HL-60 (cell line): Measurements from ENCODE around the gene COL23A1.

Experiments used
- CTCF ChIP-seq: IDR thresholded peaks from one replicate; pipeline ENCODE4 v1.5.1; 2011; ENCODE audit warnings: low read length, control low read depth, inconsistent platforms; ENCODE audit not compliant: insufficient read depth
- GABPA ChIP-seq: IDR thresholded peaks from 2 replicates; pipeline ENCODE4 v1.6.1; 2012; ENCODE audit warnings: low read depth
- POLR2AphosphoS5 ChIP-seq: IDR thresholded peaks from 2 replicates; pipeline ENCODE4 v1.6.1; 2012; ENCODE audit warnings: low read depth
- SPI1 ChIP-seq: IDR thresholded peaks from 2 replicates; pipeline ENCODE4 v1.6.1; 2012; ENCODE audit warnings: low read depth, mild to moderate bottlenecking, borderline replicate concordance
- TF ChIP-seq, protein P1 (sequence below): IDR thresholded peaks from 2 replicates; pipeline ENCODE4 v1.6.1; 2012; ENCODE audit warnings: low read depth; ENCODE audit not compliant: insufficient replicate concordance

DNA sequence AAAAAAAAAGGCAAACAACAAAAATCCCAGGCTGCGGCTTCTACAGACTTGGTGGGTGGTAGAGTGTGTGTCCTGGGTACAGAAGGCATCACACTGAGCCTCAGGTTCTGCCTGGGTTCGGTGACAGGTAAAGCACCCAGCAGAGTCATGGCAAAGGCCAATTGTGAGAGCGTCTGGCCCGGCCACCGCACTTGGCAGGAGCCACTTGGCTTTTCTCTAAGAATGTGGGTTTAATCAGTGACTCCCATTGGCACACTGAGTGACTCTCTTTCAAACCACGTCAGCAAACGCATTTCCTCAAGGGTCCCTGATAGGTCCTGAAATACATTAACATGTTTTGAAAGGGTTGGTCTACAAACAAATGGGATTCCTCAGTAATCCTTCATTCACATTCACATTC lies 17.0 kb downstream of the COL23A1 start:
- no peak for TF ChIP-seq CTCF
- TF ChIP-seq POLR2AphosphoS5 = no peak
- TF ChIP-seq GABPA = no peak
- TF ChIP-seq SPI1 = no peak
- TF ChIP-seq, protein P1, sequence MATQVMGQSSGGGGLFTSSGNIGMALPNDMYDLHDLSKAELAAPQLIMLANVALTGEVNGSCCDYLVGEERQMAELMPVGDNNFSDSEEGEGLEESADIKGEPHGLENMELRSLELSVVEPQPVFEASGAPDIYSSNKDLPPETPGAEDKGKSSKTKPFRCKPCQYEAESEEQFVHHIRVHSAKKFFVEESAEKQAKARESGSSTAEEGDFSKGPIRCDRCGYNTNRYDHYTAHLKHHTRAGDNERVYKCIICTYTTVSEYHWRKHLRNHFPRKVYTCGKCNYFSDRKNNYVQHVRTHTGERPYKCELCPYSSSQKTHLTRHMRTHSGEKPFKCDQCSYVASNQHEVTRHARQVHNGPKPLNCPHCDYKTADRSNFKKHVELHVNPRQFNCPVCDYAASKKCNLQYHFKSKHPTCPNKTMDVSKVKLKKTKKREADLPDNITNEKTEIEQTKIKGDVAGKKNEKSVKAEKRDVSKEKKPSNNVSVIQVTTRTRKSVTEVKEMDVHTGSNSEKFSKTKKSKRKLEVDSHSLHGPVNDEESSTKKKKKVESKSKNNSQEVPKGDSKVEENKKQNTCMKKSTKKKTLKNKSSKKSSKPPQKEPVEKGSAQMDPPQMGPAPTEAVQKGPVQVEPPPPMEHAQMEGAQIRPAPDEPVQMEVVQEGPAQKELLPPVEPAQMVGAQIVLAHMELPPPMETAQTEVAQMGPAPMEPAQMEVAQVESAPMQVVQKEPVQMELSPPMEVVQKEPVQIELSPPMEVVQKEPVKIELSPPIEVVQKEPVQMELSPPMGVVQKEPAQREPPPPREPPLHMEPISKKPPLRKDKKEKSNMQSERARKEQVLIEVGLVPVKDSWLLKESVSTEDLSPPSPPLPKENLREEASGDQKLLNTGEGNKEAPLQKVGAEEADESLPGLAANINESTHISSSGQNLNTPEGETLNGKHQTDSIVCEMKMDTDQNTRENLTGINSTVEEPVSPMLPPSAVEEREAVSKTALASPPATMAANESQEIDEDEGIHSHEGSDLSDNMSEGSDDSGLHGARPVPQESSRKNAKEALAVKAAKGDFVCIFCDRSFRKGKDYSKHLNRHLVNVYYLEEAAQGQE = no peak
